T-helper 17 cell (primary cell): ENCODE data around the gene MRPS18B. TPM values are rescaled to one million over a fixed set of nuclear protein-coding genes. Genes with fewer than 3 reads are reported as not detected.
"Not testable (repeated sequence)": the region's sequence is repeated elsewhere in the genome, so short reads cannot be mapped to it uniquely, and the experiment has no call there.

Experiments used
- ATAC-seq: fragments of 150-1000 bp; cut with Tn5 transposase; 2 replicates; pipeline ENCODE4 v1.10.0; 2021; ENCODE audit warnings: mild to moderate bottlenecking, moderate library complexity
- DNase-seq, 3 donors: peaks; one replicate each; pipeline versions ENCODE4 v3.0.0 to v3.0.0-alpha.2; 2020 to 2021
- H3K9me3 ChIP-seq: one replicate; pipeline ENCODE4 v1.7.0; 2013; ENCODE audit warnings: low read length, mild to moderate bottlenecking; ENCODE audit not compliant: control insufficient read depth, poor library complexity, severe bottlenecking
- H3K27ac Mint-ChIP-seq: one replicate; pipeline ENCODE4 v1.8.0; 2022; ENCODE audit warnings: mild to moderate bottlenecking, moderate library complexity, mixed read lengths
- H3K27me3 Mint-ChIP-seq: one replicate; pipeline ENCODE4 v1.8.0; 2022; ENCODE audit warnings: mixed read lengths
- H3K36me3 Mint-ChIP-seq: one replicate; pipeline ENCODE4 v1.8.0; 2022; ENCODE audit warnings: low read depth, mixed read lengths
- H3K4me1 Mint-ChIP-seq: one replicate; pipeline ENCODE4 v1.8.0; 2022; ENCODE audit warnings: mild to moderate bottlenecking, mixed read lengths
- H3K4me3 Mint-ChIP-seq: one replicate; pipeline ENCODE4 v1.8.0; 2022; ENCODE audit warnings: mild to moderate bottlenecking, moderate library complexity, mixed read lengths
- total RNA-seq, 4 donors: library from RNA in 2 of 4; stranded (reverse) in 2 of 4; gene quantifications; one replicate each; pipeline ENCODE4 v1.2.3 and lab custom pipeline; 2022 to 2026

The MRPS18B gene
- total RNA-seq, 2 donors from 2014 or later, result 16.3 to 23.2 TPM

DNA sequence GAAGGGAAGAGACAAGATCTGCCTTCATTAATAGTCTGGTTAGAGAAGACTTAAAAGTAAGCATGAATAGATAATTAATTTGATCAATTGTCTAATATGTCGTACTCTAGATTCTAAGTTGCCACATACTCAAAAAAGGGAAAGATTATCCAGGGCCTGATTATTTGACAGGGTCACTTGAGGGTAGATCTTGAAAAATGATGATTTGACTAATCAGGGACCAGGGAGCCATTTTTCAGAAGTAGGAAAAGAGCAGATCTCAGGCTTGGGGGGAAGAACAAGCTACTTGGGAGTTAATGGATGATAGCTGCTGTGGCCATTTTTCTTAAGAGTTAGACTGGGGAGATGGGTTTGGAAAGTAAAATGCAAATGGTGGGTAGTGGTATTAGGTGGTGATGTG is 25.4 kb upstream of the MRPS18B start:
- no peak for ATAC-seq
- peak overlapping the region; percentile 64 for H3K27ac Mint-ChIP-seq
- no peaks in the 10 kb centered on the region for H3K9me3 ChIP-seq
- H3K27me3 Mint-ChIP-seq, result no peaks in the 10 kb centered on the region
- peak overlapping the region; percentile 68 for H3K4me3 Mint-ChIP-seq
- no peak for DNase-seq
- peaks cover 10% of the 10 kb centered on the region for H3K36me3 Mint-ChIP-seq
- H3K4me1 Mint-ChIP-seq, result peaks cover 18% of the 10 kb centered on the region

- not testable (repeated sequence) for H3K9me3 ChIP-seq, H3K27me3 Mint-ChIP-seq, H3K36me3 Mint-ChIP-seq
- peak; percentile 86 for ATAC-seq
- Mint-ChIP-seq H3K27ac (peak overlapping the region; percentile 57), H3K4me1 (peaks cover 14% of the 10 kb centered on the region), H3K4me3 (peak overlapping the region; percentile 36)
- peak; percentile 54 to 80 (median 57) for DNase-seq
Observed at GRCh38 chr6:30597315-30598144, 20.1 kb upstream of the MRPS18B start.

GRCh38 chr6:30598912-30599624 is 18.6 kb upstream of the MRPS18B start:
- peaks cover 8% of the 10 kb centered on the region for H3K36me3 Mint-ChIP-seq
- H3K27ac Mint-ChIP-seq, result no peak overlapping the region
- no peak for DNase-seq
- no peaks in the 10 kb centered on the region for H3K9me3 ChIP-seq
- H3K4me1 Mint-ChIP-seq, result peaks cover 21% of the 10 kb centered on the region
- ATAC-seq, result no peak
- H3K4me3 Mint-ChIP-seq, result no peak overlapping the region
- no peaks in the 10 kb centered on the region for H3K27me3 Mint-ChIP-seq

GRCh38 chr6:30599625-30600324 is 17.9 kb upstream of the MRPS18B start:
- Mint-ChIP-seq H3K4me1 (peaks cover 19% of the 10 kb centered on the region), H3K27ac (peak overlapping the region; percentile 24), H3K36me3 (peaks cover 8% of the 10 kb centered on the region), H3K27me3 (no peaks in the 10 kb centered on the region), H3K4me3 (no peak overlapping the region)
- DNase-seq (no peak), ATAC-seq (no peak)
- no peaks in the 10 kb centered on the region for H3K9me3 ChIP-seq

- H3K9me3 ChIP-seq, result no peaks in the 10 kb centered on the region
- no peaks in the 10 kb centered on the region for H3K27me3 Mint-ChIP-seq
- H3K4me3 Mint-ChIP-seq, result no peak overlapping the region
- DNase-seq, result no peak
- peaks cover 18% of the 10 kb centered on the region for H3K4me1 Mint-ChIP-seq
- peak overlapping the region; percentile 24 for H3K27ac Mint-ChIP-seq
- peaks cover 8% of the 10 kb centered on the region for H3K36me3 Mint-ChIP-seq
- no peak for ATAC-seq
Observed at GRCh38 chr6:30600451-30600961, 17.1 kb upstream of the MRPS18B start.

DNA sequence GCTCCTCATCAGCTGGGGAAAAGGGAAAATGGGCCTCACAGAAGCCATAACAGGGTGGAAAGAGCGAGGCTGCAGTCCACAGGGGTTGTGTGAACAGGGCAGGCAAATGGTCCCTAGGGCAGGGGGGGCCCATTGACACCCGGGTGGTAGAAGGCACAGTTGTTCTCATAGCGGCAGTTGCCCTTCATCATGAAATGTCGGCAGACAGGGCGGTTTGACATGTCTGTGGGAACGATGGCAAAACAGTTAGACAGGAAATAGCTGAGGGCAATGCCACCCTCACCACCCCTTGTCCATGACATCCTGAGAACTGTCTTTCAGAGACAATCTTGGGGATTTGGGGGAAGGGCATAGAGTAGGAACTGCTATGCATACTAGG is 16.2 kb upstream of the MRPS18B start:
- Mint-ChIP-seq H3K27ac (peak overlapping the region; percentile 78), H3K27me3 (no peaks in the 10 kb centered on the region), H3K4me3 (no peak overlapping the region), H3K36me3 (peaks cover 11% of the 10 kb centered on the region), H3K4me1 (peaks cover 20% of the 10 kb centered on the region)
- H3K9me3 ChIP-seq, result no peaks in the 10 kb centered on the region
- DNase-seq (no peak), ATAC-seq (no peak)

DNA sequence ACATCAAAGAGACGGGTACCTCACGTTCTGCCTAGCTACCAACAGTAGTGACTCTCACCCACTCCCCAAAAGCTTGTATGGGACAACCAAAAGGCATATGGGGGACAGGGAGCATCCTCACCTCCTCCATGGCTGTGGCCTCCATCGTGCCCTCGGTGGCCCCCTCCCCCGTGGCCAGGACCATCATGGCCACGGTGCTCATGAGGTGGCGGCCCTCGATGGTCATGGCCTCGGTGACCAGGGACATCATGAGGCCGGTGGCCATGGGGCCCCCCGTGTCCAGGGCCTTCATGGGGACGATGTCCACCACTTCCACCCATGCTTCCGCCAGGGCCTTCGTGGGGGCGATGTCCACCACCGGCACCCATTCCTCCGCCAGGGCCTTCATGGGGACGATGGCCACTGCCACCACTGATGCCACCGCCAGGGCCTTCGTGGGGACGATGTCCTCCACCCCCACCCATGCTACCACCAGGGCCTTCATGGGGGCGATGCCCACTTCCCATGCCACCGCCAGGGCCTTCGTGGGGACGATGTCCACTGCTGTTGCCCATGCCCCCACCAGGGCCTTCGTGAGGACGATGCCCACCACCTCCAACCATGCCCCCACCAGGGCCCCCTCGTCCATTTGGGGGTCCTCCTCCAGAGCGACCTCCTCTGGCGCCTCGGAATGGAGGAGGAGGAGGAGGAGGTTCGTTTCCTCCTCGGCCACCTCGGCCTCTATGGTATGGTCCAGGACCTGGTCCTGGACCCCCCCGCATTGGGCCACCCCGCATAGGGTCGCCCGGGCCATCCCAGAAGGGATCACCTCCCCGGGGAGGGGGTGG is 15.6 kb upstream of the MRPS18B start:
- peaks cover 18% of the 10 kb centered on the region for H3K4me1 Mint-ChIP-seq
- H3K4me3 Mint-ChIP-seq, result no peak overlapping the region
- peak overlapping the region; percentile 27 for H3K27ac Mint-ChIP-seq
- peaks cover 12% of the 10 kb centered on the region for H3K36me3 Mint-ChIP-seq
- ATAC-seq (no peak), DNase-seq (no peak)
- H3K9me3 ChIP-seq, result no peaks in the 10 kb centered on the region
- H3K27me3 Mint-ChIP-seq, result no peaks in the 10 kb centered on the region

GRCh38 chr6:30603961-30604360 is 13.7 kb upstream of the MRPS18B start:
- Mint-ChIP-seq H3K4me3 (no peak overlapping the region), H3K27me3 (no peaks in the 10 kb centered on the region), H3K36me3 (peaks cover 19% of the 10 kb centered on the region), H3K27ac (no peak overlapping the region), H3K4me1 (peaks cover 19% of the 10 kb centered on the region)
- H3K9me3 ChIP-seq, result no peaks in the 10 kb centered on the region
- ATAC-seq (no peak), DNase-seq (no peak)

- H3K9me3 ChIP-seq, result no peaks in the 10 kb centered on the region
- Mint-ChIP-seq H3K36me3 (peaks cover 16% of the 10 kb centered on the region), H3K27me3 (no peaks in the 10 kb centered on the region), H3K27ac (peak overlapping the region; percentile 97), H3K4me3 (no peak overlapping the region), H3K4me1 (peaks cover 52% of the 10 kb centered on the region)
- ATAC-seq (no peak), DNase-seq (no peak)
Observed at GRCh38 chr6:30610065-30610464, 7.6 kb upstream of the MRPS18B start.

DNA sequence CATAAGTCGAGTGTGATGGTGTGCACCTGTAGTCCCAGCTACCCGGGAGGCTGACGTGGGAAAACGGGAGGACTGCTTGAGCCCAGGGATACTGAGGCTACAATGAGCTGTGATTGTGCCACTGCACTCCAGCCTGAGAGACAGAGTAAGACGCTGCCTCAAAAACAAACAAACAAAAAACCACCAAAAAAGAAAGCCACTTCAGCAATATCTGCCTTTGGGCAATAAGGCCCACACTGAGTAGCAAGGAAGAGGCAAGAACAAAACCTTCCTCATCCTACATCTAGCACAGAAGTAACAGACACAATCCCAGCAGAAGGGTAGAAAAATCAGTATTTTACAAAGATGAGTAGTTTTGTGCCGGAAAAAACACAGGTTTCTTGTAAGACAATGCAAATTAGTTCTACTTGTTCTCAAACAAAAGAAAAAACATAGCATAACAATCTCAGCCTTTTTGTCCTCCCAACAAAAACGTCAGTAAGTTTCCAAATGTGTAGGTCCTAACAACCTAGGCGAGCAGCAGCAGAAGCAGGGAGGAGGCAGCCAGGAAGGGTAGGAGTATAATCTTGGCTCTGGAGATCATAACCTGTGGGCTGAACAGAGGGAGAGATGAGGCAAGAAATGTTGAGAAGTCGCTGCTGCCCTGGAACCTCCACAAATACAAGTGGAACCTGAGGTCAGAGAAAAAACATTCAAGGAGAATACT is 6.3 kb upstream of the MRPS18B start:
- peak overlapping the region; percentile 97 for H3K27ac Mint-ChIP-seq

DNA sequence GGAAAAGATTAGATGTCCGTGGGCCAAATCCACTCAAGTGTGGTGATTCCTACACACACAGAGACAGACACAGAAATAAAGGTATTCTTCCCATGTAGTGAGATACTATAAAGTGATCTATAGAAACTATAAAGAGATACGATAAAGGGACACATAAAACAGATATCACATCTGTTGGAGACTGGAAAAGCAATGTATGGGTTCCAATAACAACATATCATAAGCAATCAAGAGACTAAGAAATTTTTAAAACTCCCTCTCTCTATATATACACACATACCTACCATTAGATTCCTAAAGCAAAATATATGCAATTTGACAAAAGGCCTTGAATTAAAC is 5.8 kb upstream of the MRPS18B start:
- Mint-ChIP-seq H3K27ac (peak overlapping the region; percentile 97), H3K27me3 (no peaks in the 10 kb centered on the region), H3K4me3 (no peak overlapping the region), H3K4me1 (peaks cover 56% of the 10 kb centered on the region), H3K36me3 (peaks cover 21% of the 10 kb centered on the region)
- ATAC-seq (no peak), DNase-seq (no peak)
- no peaks in the 10 kb centered on the region for H3K9me3 ChIP-seq

More for the DNA sequence above, 6.3 kb upstream of the MRPS18B start:
- no peaks in the 10 kb centered on the region for H3K9me3 ChIP-seq
- no peak overlapping the region for H3K4me3 Mint-ChIP-seq
- DNase-seq (no peak), ATAC-seq (no peak)
- H3K27me3 Mint-ChIP-seq, result no peaks in the 10 kb centered on the region
- H3K4me1 Mint-ChIP-seq, result peaks cover 57% of the 10 kb centered on the region
- H3K36me3 Mint-ChIP-seq, result peaks cover 22% of the 10 kb centered on the region

GRCh38 chr6:30612213-30612612 is 5.4 kb upstream of the MRPS18B start:
- Mint-ChIP-seq H3K36me3 (peaks cover 24% of the 10 kb centered on the region), H3K27ac (peak overlapping the region; percentile 97), H3K27me3 (no peaks in the 10 kb centered on the region), H3K4me3 (no peak overlapping the region), H3K4me1 (peaks cover 59% of the 10 kb centered on the region)
- no peak for ATAC-seq
- DNase-seq, result no peak
- H3K9me3 ChIP-seq, result no peaks in the 10 kb centered on the region
